Muscle layer of colon (tissue), 2 donors: ENCODE data around the gene SRD5A2.

Source experiments
- H3K27ac ChIP-seq: one replicate; pipeline ENCODE4 v1.7.0; 2013; ENCODE audit warnings: low read depth, mild to moderate bottlenecking, low read length, moderate library complexity
- H3K27me3 ChIP-seq, 2 donors: one replicate each; pipeline ENCODE4 v1.7.0; 2013; ENCODE audit warnings: low read length in 2 of 2, mild to moderate bottlenecking in 2 of 2; ENCODE audit not compliant: insufficient read depth in 2 of 2, control insufficient read depth in 1 of 2
- H3K36me3 ChIP-seq: one replicate; pipeline ENCODE4 v1.7.0; 2013; ENCODE audit warnings: mild to moderate bottlenecking, low read length; ENCODE audit not compliant: insufficient read depth
- H3K4me1 ChIP-seq: one replicate; pipeline ENCODE4 v1.7.0; 2013; ENCODE audit warnings: mild to moderate bottlenecking, low read length; ENCODE audit not compliant: insufficient read depth
- H3K4me3 ChIP-seq, 2 donors: one replicate each; pipeline ENCODE4 v1.7.0; 2013; ENCODE audit warnings: low read length in 2 of 2, low read depth in 1 of 2, mild to moderate bottlenecking in 1 of 2, moderate library complexity in 1 of 2
- H3K9ac ChIP-seq: one replicate; pipeline ENCODE4 v1.7.0; 2013; ENCODE audit warnings: low read length
- H3K9me3 ChIP-seq: one replicate; pipeline ENCODE4 v1.7.0; 2013; ENCODE audit warnings: mild to moderate bottlenecking, low read length
- donor health status: abdominal sarcoma.
- donor health status: Adenocarcinoma of cecum.

Gene SRD5A2

DNA sequence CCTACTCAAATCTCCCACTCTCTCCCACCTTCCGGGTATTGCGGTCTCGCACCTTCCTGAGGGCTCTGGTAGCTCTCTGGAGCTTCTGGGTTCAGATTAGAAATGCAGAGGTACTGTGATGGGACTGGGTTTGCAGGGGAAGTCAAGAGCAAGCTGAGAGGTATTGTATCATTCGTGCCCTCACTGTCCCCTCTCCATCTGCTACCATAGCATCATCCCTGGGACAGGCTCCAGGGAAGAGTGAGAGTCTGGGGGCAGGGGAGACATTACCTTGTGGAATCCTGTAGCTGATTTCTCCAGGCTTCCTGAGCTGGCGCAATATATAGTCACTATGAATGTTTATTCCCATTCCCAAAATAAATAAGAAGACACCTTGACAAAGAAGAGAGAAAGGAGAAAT, 49.6 kb downstream of the SRD5A2 start:
- no peaks in the 10 kb centered on the region for H3K9me3 ChIP-seq
- no peak overlapping the region for H3K4me3 ChIP-seq
- H3K36me3 ChIP-seq, result no peaks in the 10 kb centered on the region
- no peak overlapping the region for H3K9ac ChIP-seq
- no peaks in the 10 kb centered on the region for H3K4me1 ChIP-seq
- H3K27ac ChIP-seq, result no peak overlapping the region
- H3K27me3 ChIP-seq, result no peaks in the 10 kb centered on the region

DNA sequence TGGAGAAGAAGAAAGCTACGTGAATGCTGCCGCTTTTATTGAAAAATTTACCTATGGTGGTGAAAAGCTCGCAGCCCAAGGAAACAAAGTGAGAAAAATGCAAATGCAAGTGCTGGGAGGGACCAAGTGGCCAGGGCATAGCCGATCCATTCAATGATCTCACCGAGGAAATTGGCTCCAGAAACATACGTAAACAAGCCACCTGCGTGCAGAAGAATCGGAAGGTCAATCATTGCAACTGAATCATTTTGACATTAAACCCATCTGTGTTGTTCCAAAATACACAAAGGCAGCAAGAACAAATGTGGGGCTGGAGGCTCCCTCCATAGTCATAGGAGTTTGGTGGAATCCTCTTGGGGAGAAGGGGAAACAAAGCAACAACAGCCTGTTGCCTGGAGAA, 51.5 kb downstream of the SRD5A2 start:
- no peaks in the 10 kb centered on the region for H3K36me3 ChIP-seq
- no peak overlapping the region for H3K9ac ChIP-seq
- H3K27me3 ChIP-seq, result no peaks in the 10 kb centered on the region
- H3K9me3 ChIP-seq, result no peaks in the 10 kb centered on the region
- H3K4me1 ChIP-seq, result no peaks in the 10 kb centered on the region
- H3K27ac ChIP-seq, result no peak overlapping the region
- H3K4me3 ChIP-seq, result no peak overlapping the region

DNA sequence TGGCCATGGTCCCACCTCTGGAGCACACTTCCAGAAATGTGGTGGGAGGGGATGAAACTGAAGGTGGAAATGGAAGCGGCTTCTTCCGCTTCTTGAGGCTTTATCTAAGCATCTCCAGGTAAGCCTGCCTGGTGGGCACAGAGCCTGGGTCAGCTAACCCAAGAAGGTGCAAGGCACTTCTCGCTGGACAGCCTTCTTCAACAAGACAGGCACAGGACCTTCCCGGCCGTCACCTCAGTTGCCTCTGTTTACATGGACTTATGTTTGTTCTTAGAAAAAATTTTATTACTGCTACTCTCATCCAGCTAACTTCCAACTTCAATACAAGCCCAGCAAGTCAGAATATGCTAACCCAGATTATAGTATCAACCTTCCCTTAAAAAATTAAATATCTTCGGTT, 51.9 kb downstream of the SRD5A2 start:
- H3K36me3 ChIP-seq, result no peaks in the 10 kb centered on the region
- H3K9me3 ChIP-seq, result no peaks in the 10 kb centered on the region
- H3K4me1 ChIP-seq, result no peaks in the 10 kb centered on the region
- no peak overlapping the region for H3K27ac ChIP-seq
- no peaks in the 10 kb centered on the region for H3K27me3 ChIP-seq
- H3K4me3 ChIP-seq, result no peak overlapping the region
- no peak overlapping the region for H3K9ac ChIP-seq

DNA sequence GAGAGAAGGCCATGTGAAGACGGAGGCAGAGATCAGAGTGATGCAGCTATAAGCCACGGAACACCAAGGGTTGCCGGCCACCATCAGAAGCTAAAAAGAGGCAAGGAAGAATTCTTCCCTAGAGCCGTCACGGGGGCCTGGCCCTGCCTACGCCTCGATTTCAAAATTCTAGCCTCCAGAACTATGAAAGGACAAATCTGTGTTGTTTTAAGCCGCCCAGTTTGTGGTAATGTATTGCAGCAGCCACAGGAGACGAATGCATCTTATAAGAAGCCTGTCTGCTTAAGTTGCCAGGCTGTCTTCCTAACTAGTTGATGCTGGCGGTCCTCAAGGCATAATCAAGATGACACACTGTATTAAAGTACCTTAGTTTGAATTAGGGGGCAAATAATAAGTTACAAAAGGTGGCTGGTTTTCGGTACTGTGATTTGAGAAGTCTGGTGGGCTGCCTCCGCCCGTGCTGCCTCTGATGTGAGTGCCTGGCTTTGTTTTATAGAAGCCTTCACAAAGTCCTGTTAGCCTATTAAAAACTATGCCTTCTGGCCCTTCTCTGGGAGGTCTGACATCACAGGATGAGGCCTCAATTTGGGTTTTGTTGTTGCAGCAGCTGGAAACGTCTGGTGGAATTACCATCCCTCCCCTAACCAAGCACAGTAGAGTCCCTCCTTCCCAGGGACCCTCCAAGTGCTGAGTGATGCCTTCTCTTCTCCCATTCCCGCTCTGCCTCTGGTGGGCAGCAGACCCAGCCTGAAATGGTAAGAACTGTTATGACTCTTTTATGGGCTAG, 53.6 kb downstream of the SRD5A2 start:
- no peaks in the 10 kb centered on the region for H3K36me3 ChIP-seq
- H3K4me1 ChIP-seq, result no peaks in the 10 kb centered on the region
- no peaks in the 10 kb centered on the region for H3K9me3 ChIP-seq
- H3K27ac ChIP-seq, result no peak overlapping the region
- H3K4me3 ChIP-seq, result no peak overlapping the region
- H3K9ac ChIP-seq, result no peak overlapping the region
- H3K27me3 ChIP-seq, result no peaks in the 10 kb centered on the region

DNA sequence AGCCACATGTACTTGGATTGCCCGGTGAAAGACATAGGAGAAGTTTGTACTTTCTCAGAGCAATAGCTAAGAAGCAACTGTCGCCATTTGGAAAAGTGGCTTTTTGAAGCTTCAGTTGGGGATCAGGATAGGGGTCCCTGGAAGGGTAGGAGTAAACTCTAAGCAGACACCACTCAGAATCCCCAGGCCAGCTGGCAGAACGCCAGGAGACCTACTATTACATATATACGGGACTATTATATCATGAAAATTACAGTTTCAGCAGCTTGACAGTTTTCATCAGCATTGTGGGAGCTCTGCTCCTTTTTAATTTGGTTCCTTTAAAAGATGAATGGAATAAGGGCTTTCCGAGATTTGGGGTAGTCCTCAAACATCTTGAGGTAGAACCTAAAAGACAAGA, 54.9 kb downstream of the SRD5A2 start:
- H3K4me3 ChIP-seq, result no peak overlapping the region
- H3K27ac ChIP-seq, result no peak overlapping the region

DNA sequence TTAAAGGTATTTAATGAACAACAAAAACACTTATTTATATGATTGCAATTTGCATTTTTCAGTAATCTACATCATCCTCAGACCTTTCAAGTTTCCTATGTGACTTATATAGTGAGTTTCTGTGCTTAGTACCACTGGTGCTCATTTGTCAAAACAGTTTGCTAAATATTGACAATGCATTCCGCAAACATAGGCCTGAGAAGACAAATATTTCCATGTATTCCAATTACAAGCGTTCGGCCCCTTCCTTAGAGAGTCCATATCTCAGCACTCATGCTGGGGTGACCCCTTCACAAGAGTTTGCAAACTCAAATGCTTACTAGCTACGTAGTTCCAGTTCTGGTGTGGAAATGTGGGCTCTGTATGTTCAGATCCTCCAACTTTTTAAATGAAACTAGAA, 56.1 kb downstream of the SRD5A2 start:
- Histone ChIP-seq H3K9me3 (no peaks in the 10 kb centered on the region), H3K4me3 (no peak overlapping the region), H3K36me3 (no peaks in the 10 kb centered on the region), H3K27ac (no peak overlapping the region), H3K9ac (no peak overlapping the region), H3K27me3 (no peaks in the 10 kb centered on the region), H3K4me1 (no peaks in the 10 kb centered on the region)

More for the DNA sequence above, 54.9 kb downstream of the SRD5A2 start:
- Histone ChIP-seq H3K4me1 (no peaks in the 10 kb centered on the region), H3K36me3 (no peaks in the 10 kb centered on the region), H3K9me3 (no peaks in the 10 kb centered on the region), H3K9ac (no peak overlapping the region), H3K27me3 (no peaks in the 10 kb centered on the region)

DNA sequence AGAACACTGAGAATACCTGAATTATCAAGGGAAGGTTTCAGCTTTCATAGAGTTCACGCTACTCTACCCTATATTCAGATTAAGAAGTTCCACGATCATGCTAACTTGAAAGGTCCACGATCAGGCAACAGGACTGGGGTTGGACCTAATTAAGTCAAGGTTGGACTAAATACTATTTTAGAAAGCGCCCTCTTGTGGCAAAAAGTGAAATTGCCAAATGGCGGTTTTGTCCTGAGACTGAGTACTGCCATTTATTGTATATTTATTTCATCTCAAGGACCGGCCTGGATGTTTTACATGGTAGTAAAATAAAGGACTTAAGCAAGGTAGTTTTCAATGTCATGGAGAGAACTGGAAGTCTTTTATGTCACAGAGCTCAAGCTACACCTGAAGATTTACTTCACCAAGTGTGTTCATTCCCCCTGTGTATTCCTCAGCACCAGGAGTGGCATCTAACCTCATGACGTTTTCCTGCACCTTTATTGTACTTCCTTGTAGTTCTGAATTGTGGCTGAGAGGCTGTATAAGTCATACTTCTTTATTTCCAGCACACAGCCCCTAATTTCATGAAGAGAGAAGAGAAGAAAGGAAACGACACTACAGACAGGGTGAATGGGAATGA, 56.8 kb downstream of the SRD5A2 start:
- H3K9ac ChIP-seq, result no peak overlapping the region
- H3K4me1 ChIP-seq, result no peaks in the 10 kb centered on the region
- no peaks in the 10 kb centered on the region for H3K9me3 ChIP-seq
- no peaks in the 10 kb centered on the region for H3K36me3 ChIP-seq
- H3K27me3 ChIP-seq, result no peaks in the 10 kb centered on the region
- H3K27ac ChIP-seq, result no peak overlapping the region
- no peak overlapping the region for H3K4me3 ChIP-seq

DNA sequence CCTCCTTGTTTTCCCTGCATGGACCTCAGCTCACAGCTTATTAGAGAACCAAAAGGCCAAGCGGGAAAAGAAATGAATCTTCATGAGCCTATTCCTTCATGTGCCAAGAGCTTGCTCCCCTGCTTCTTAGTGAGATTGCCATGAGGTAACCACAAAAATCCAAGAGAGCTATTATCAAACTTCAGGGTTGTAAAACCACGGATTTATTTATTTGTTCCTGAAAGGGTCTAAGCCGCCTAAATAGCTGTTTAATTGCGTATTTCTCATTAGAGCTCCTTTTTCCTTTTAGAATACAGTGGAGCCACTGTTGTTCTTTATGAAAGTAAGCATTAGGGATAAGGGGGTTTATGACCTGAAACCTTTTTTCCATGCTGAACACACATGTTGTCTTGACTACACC, 58.0 kb downstream of the SRD5A2 start:
- Histone ChIP-seq H3K27ac (no peak overlapping the region), H3K27me3 (no peaks in the 10 kb centered on the region), H3K4me3 (no peak overlapping the region)

DNA sequence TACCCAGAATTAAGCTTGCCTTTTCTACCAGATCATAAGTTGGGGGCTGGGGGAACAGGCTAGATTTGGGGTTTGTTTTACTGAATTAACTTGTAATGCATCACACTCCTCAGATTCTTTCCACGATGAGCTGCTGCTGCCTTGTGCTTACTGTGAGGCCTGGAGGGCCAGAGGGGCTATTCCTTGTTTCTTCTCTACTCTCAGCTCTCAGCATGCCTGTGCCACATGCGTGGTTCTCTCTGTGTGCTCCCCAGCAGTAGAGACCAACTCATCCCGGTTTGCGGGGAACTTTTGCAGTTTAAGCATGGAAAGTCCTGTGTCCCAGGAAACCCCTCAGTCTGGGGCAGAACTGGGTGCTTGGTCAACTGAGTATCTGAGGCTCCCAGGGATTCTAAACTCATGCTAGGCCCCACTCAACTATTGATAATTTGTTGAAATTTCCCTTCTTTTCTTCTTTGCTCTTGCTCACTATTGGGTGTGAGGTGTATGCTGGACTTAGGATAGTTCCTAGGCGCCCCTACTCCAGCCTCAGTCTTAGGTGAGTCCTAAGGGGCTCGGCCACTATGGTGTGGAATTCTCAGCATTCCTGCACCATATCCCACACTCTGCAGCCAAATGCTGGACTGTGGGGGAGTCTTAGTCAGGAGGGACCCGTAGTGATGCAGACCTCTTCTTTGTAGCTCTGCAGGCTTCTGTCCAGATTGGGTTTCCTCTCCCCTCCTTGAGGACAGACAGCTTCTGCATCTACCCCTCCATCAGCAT, 63.1 kb downstream of the SRD5A2 start:
- Histone ChIP-seq H3K27me3 (no peaks in the 10 kb centered on the region), H3K36me3 (no peaks in the 10 kb centered on the region), H3K27ac (no peak overlapping the region), H3K9me3 (no peaks in the 10 kb centered on the region), H3K4me3 (no peak overlapping the region), H3K9ac (no peak overlapping the region), H3K4me1 (no peaks in the 10 kb centered on the region)

More for the DNA sequence above, 58.0 kb downstream of the SRD5A2 start:
- H3K4me1 ChIP-seq, result no peaks in the 10 kb centered on the region
- no peaks in the 10 kb centered on the region for H3K9me3 ChIP-seq
- H3K36me3 ChIP-seq, result no peaks in the 10 kb centered on the region
- H3K9ac ChIP-seq, result no peak overlapping the region

DNA sequence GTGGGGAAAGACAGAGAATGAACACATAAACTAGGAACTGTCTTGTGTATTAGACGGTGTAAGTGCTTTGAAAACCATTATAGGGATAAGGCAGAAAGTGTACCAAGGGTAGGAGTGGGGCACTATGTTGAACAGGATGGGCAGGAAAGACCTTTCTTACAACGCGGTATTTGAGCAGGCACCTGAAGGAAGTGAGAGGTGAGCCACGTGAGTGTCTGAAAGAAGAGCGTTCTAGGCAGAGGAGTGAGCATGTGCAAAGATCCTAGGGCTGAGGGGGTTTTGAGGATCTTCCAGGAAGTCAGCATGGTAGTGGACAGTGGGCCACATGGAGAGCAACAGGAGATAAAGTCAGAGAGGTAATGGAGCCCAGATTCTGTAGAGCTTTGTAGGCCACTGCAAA, 65.2 kb downstream of the SRD5A2 start:
- H3K27ac ChIP-seq, result no peak overlapping the region
- no peaks in the 10 kb centered on the region for H3K27me3 ChIP-seq
- H3K9ac ChIP-seq, result no peak overlapping the region
- H3K36me3 ChIP-seq, result no peaks in the 10 kb centered on the region
- H3K4me1 ChIP-seq, result no peaks in the 10 kb centered on the region
- no peak overlapping the region for H3K4me3 ChIP-seq
- no peaks in the 10 kb centered on the region for H3K9me3 ChIP-seq

DNA sequence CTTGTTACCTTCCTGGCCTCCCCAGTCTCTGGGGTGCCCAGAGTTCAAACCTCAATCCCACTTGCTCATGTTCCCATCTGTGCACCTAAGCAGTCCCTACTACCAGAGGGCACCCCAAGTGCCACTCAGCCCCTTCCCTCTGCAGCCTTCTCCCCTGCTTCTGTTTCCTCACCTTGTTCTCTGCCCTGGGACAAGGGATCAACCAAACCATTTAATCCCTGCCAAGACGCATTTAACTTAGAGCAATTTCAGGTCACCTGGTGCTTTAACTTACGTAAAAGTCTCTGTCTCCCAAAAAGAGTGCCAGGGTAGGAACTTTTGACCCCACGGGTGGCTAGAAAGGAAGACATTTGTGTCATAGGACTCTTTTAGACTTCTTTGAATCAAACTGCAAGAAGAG, 67.2 kb downstream of the SRD5A2 start:
- Histone ChIP-seq H3K4me1 (no peaks in the 10 kb centered on the region), H3K36me3 (no peaks in the 10 kb centered on the region), H3K4me3 (no peak overlapping the region), H3K9ac (no peak overlapping the region), H3K27ac (no peak overlapping the region), H3K27me3 (no peaks in the 10 kb centered on the region), H3K9me3 (no peaks in the 10 kb centered on the region)
